Common myeloid progenitor, CD34-positive (primary cell): Measurements from ENCODE around the gene BASP1.

Experiments used
- CTCF ChIA-PET: fragments of 350-600 bp; sonication (Branson Sonifier 250); formaldehyde crosslinking; loops from one replicate; lab custom pipeline; 2021; ENCODE audit warnings: antibody characterized with exemption; lab: Charles Lee
- POLR2A ChIA-PET: fragments of 350-600 bp; sonication (Branson Sonifier 250); formaldehyde crosslinking; loops from one replicate; lab custom pipeline; 2021; ENCODE audit warnings: antibody characterized with exemption; lab: Charles Lee
- DNase-seq, 3 donors: peaks; one replicate each; pipeline versions ENCODE4 v3.0.0 to v3.0.0-alpha.2; 2013
- H3K27ac ChIP-seq, 2 experiments: 1 replicate in 1 of 2; 2 replicates in 1 of 2; pipeline ENCODE4 v1.7.0; 2013; ENCODE audit warnings: inconsistent platforms in 2 of 2, low read length in 2 of 2, mild to moderate bottlenecking in 2 of 2, low read depth in 1 of 2, moderate library complexity in 1 of 2; ENCODE audit not compliant: severe bottlenecking in 2 of 2, insufficient read depth in 1 of 2, poor library complexity in 1 of 2
- H3K27me3 ChIP-seq, 5 experiments: replicated peaks in 2 of 5; 1 replicate in 3 of 5; 2 replicates in 2 of 5; pipeline versions ENCODE4 v1.6.1 to v1.7.0; 2013; ENCODE audit warnings: low read length in 4 of 5, mild to moderate bottlenecking in 2 of 5, moderate library complexity in 2 of 5, inconsistent platforms in 1 of 5; ENCODE audit not compliant: insufficient read depth in 5 of 5, control insufficient read depth in 4 of 5
- H3K36me3 ChIP-seq, 4 experiments: 1 replicate in 2 of 4; 2 replicates in 2 of 4; pipeline versions ENCODE4 v1.6.1 to v1.7.0; 2013; ENCODE audit warnings: low read length in 3 of 4, control low read depth in 1 of 4, mild to moderate bottlenecking in 1 of 4; ENCODE audit not compliant: control insufficient read depth in 4 of 4, insufficient read depth in 4 of 4
- H3K4me1 ChIP-seq, 4 experiments: 1 replicate in 3 of 4; 2 replicates in 1 of 4; pipeline versions ENCODE4 v1.6.1 to v1.7.1; 2013; ENCODE audit warnings: low read length in 3 of 4, mild to moderate bottlenecking in 3 of 4, control low read depth in 1 of 4, inconsistent platforms in 1 of 4, moderate library complexity in 1 of 4; ENCODE audit not compliant: control insufficient read depth in 4 of 4, insufficient read depth in 4 of 4; ENCODE audit errors: control extremely low read depth in 1 of 4
- H3K4me3 ChIP-seq, 7 experiments: 1 replicate in 4 of 7; 2 replicates in 3 of 7; pipeline versions ENCODE4 v1.5.1 to v1.7.0; 2013; ENCODE audit warnings: mild to moderate bottlenecking in 7 of 7, low read length in 6 of 7, moderate library complexity in 6 of 7, inconsistent platforms in 2 of 7, low read depth in 2 of 7, control low read depth in 1 of 7; ENCODE audit not compliant: insufficient read depth in 4 of 7, control insufficient read depth in 1 of 7; ENCODE audit errors: extremely low read depth in 1 of 7
- H3K9me3 ChIP-seq, 5 experiments: 1 replicate in 4 of 5; 2 replicates in 1 of 5; pipeline versions ENCODE4 v1.6.1 to v1.7.1; 2013; ENCODE audit warnings: low read length in 4 of 5, mild to moderate bottlenecking in 2 of 5, inconsistent platforms in 1 of 5, low read depth in 1 of 5, moderate library complexity in 1 of 5; ENCODE audit not compliant: control insufficient read depth in 4 of 5, insufficient read depth in 2 of 5; ENCODE audit errors: control extremely low read depth in 1 of 5
- WGBS: methylation state at CpG from one replicate; pipeline ENCODE4 v1.1.5; 2013; ENCODE audit not compliant: insufficient coverage; 5-methylcytosine and 5-hydroxymethylcytosine counted together

BASP1 gene

GRCh38 chr5:17278931-17279330 lies 61.5 kb downstream of the BASP1 start:
- Histone ChIP-seq H3K36me3 (peaks cover 2 to 11% (median 7%) of the 10 kb centered on the region in 4 experiments), H3K27ac (no peak overlapping the region), H3K4me1 (peaks cover 0 to 8% (median 3%) of the 10 kb centered on the region in 4 experiments), H3K27me3 (no peaks in the 10 kb centered on the region), H3K9me3 (no peaks in the 10 kb centered on the region), H3K4me3 (no peak overlapping the region)
- no peak for DNase-seq
- POLR2A ChIA-PET = no interaction called here
- WGBS = 96% methylated on average over 7 of the region's 7 CpGs
- CTCF ChIA-PET = no interaction called here

- Histone ChIP-seq H3K36me3 (peaks cover 2 to 11% (median 6%) of the 10 kb centered on the region in 4 experiments), H3K27ac (no peak overlapping the region), H3K27me3 (no peaks in the 10 kb centered on the region), H3K4me1 (peaks cover 0 to 8% (median 3%) of the 10 kb centered on the region in 4 experiments), H3K4me3 (no peak overlapping the region), H3K9me3 (no peaks in the 10 kb centered on the region)
- CTCF ChIA-PET = no interaction called here
- no CpG with 5 or more reads among the region's 2 CpGs for WGBS
- DNase-seq = no peak
- POLR2A ChIA-PET = no interaction called here
Measured at GRCh38 chr5:17279487-17279886, 62.1 kb downstream of the BASP1 start.

GRCh38 chr5:17282283-17283120 lies 65.1 kb downstream of the BASP1 start:
- WGBS = 21% methylated on average over 3 of the region's 6 CpGs
- CTCF ChIA-PET = no interaction called here
- Histone ChIP-seq H3K36me3 (peaks cover 0 to under 1% (median 0%) of the 10 kb centered on the region in 4 experiments), H3K27me3 (no peaks in the 10 kb centered on the region), H3K4me1 (peaks cover 0 to 8% (median 3%) of the 10 kb centered on the region in 4 experiments), H3K27ac (no peak overlapping the region), H3K9me3 (no peaks in the 10 kb centered on the region), H3K4me3 (no peak overlapping the region)
- DNase-seq = peak in 2 of 3 donors; percentile 26 to 38
- POLR2A ChIA-PET = no interaction called here

DNA sequence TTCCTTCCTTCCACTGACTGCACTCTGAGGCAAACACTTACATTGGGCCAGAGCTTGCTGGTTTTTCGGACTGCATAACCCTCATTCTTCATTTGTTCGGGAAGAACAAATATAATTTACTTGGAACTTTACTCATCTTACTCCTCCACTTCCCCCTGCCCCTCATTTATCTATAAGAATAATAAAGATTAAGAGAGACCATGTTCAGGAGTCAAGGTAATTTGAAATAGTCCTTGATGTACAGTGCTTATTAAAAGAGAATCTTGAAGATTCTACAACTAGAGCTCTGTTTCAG lies 65.6 kb downstream of the BASP1 start:
- Histone ChIP-seq H3K27ac (no peak overlapping the region), H3K36me3 (no peaks in the 10 kb centered on the region), H3K9me3 (no peaks in the 10 kb centered on the region), H3K27me3 (no peaks in the 10 kb centered on the region), H3K4me3 (no peak overlapping the region), H3K4me1 (peaks cover 0 to 8% (median 3%) of the 10 kb centered on the region in 4 experiments)
- WGBS = 100% methylated on average over 1 of the region's 2 CpGs
- peak in 1 of 3 donors; percentile 13 for DNase-seq
- ChIA-PET CTCF (no interaction called here), POLR2A (no interaction called here)

DNA sequence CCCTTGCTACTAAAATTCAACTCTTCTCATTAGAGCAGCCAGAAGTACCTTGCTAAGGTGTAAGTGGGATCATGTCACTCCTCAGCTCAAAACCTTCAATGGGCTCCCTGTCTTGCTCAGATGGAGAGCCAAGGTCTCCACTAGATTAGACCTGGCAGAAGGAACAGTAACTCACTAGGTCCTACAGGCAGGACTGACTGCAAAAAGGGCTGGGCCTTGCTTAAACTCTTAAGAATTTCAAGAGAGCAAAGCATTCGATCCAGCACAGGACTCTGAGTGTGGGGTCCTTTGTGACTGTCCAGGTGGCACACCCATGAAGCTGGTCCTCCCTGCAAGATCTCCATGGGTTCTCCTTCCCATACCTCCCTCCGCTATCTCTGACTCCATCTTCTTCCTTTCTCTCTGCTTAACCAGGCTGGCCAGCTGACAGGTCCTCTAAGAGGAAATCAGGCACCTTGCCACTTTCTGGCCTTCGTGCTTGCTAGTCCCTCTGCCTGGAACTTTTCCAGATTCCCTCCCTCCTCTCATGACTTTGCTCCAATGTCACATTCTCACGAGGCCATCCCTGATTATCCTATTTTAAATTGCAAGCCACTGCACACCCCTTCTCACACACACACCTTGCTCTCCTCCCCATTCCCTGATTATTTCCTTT lies 70.2 kb downstream of the BASP1 start:
- POLR2A ChIA-PET = no interaction called here
- Histone ChIP-seq H3K9me3 (no peaks in the 10 kb centered on the region), H3K27ac (no peak overlapping the region)

DNA sequence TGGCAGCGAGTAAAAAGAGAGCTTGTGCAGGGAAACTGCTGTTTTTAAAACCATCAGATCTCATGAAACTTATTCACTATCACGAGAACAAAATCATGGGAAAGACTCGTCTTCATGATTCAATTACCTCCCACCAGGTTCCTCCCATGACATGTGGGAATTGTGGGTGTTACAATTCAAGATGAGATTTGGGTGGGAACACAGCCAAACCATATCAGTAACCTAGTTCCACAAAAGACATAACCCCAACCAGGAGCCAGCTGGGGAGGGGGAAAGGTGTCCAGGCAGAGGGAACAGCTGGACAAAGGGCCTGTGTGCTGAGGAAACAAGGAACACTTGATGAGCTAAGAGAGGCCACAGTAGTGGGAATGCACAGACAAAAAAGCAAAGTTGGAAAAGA lies 71.1 kb downstream of the BASP1 start:
- Histone ChIP-seq H3K4me1 (no peaks in the 10 kb centered on the region), H3K27me3 (no peaks in the 10 kb centered on the region), H3K36me3 (no peaks in the 10 kb centered on the region), H3K9me3 (no peaks in the 10 kb centered on the region), H3K27ac (no peak overlapping the region), H3K4me3 (no peak overlapping the region)
- ChIA-PET CTCF (no interaction called here), POLR2A (no interaction called here)
- WGBS = 89% methylated on average over 1 of the region's 3 CpGs
- DNase-seq = no peak

More for the DNA sequence above, 70.2 kb downstream of the BASP1 start:
- no peaks in the 10 kb centered on the region for H3K27me3 ChIP-seq
- no peak overlapping the region for H3K4me3 ChIP-seq
- H3K4me1 ChIP-seq = peaks cover 0 to 2% (median under 1%) of the 10 kb centered on the region in 4 experiments
- CTCF ChIA-PET = no interaction called here
- no peak for DNase-seq
- no peaks in the 10 kb centered on the region for H3K36me3 ChIP-seq
- 76% methylated on average over 4 of the region's 4 CpGs for WGBS
